ENCODE results near the gene PTPRN. TPM values are rescaled to one million over a fixed set of nuclear protein-coding genes. Genes with fewer than 3 reads are reported as not detected.
"Not testable (repeated sequence)": the region's sequence is repeated elsewhere in the genome, so short reads cannot be mapped to it uniquely, and the experiment has no call there.

Gene PTPRN
- total RNA-seq, 2 experiments from 2014 or later: not detected

DNA sequence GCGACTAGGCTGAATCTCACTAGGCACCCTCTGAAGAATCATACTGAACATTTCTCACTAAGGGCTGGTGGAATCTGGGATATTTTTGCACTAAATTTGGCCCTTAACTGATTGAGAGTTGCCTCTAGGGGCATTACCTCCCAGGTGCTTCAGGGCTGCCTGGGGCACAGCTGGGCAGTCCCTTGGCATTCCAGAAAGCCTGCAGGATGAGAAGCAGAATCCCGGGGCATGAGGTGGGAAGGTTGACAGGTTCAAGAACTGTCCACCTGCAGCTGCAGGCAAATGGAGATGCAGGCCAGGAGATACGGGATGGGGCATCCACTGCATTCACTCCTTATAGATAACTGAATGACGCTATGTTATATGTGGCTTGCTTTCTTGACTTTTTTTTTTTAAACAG lies 15.9 kb upstream of the PTPRN start:
- no peak overlapping the region for H3K4me3 ChIP-seq (ENCODE audit: low read length)
- no peak overlapping the region for H3K27ac ChIP-seq (ENCODE audit: low read depth in 1 of 2, low read length in 2 of 2)
- H3K4me3 Mint-ChIP-seq: no peak overlapping the region
- peaks cover 11% of the 10 kb centered on the region for H3K4me1 Mint-ChIP-seq (ENCODE audit: low read depth)
- no peak overlapping the region for H3K27ac Mint-ChIP-seq
- peaks cover 8 to 10% of the 10 kb centered on the region in 2 experiments for H3K27me3 ChIP-seq (ENCODE audit: control insufficient read depth in 1 of 2, insufficient read depth in 2 of 2, low read length in 2 of 2)
- intact Hi-C loops (cut with DNase I, micrococcal nuclease): no loop called here
- no peaks in the 10 kb centered on the region for H3K36me3 Mint-ChIP-seq (ENCODE audit: low read depth)
- H3K27me3 Mint-ChIP-seq: peaks cover 44% of the 10 kb centered on the region
- DNase-seq (no peak), ATAC-seq (ENCODE audit: poor library complexity) (no peak)
- peaks cover 13% of the 10 kb centered on the region for H3K4me1 ChIP-seq (ENCODE audit: insufficient read depth, low read length)
- TF ChIP-seq, protein P1, sequence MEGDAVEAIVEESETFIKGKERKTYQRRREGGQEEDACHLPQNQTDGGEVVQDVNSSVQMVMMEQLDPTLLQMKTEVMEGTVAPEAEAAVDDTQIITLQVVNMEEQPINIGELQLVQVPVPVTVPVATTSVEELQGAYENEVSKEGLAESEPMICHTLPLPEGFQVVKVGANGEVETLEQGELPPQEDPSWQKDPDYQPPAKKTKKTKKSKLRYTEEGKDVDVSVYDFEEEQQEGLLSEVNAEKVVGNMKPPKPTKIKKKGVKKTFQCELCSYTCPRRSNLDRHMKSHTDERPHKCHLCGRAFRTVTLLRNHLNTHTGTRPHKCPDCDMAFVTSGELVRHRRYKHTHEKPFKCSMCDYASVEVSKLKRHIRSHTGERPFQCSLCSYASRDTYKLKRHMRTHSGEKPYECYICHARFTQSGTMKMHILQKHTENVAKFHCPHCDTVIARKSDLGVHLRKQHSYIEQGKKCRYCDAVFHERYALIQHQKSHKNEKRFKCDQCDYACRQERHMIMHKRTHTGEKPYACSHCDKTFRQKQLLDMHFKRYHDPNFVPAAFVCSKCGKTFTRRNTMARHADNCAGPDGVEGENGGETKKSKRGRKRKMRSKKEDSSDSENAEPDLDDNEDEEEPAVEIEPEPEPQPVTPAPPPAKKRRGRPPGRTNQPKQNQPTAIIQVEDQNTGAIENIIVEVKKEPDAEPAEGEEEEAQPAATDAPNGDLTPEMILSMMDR (IDR thresholded peaks at IDR 0.05): no peak
- POLR2A ChIA-PET: no interaction called here
- no peaks in the 10 kb centered on the region for H3K36me3 ChIP-seq (ENCODE audit: insufficient read depth, low read length)
- H3K9me3 ChIP-seq (ENCODE audit: control insufficient read depth in 1 of 2, insufficient read depth in 1 of 2, low read length in 2 of 2): no peaks in the 10 kb centered on the region
- CTCF ChIA-PET: no interaction called here
- no peaks in the 10 kb centered on the region for H3K9me3 Mint-ChIP-seq

DNA sequence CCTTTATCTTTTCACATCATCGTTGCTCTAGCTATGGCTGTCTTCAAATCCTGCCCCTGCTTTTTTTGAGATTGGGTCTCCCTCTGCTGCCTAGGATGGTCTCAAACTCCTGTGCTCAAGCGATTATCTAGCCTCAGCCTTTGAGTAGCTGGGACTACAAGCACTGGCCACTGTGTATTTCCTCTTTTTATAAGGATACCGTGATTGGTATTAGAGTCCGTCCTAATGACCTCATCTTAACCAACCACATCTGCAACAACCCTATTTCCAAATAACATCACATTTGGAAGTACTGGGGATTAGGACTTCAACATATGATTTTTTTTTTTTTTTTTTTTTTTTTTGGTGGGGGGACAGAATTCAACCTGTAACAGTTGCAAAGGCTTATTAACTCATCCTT lies 14.2 kb upstream of the PTPRN start:
- POLR2A ChIA-PET: no interaction called here

DNA sequence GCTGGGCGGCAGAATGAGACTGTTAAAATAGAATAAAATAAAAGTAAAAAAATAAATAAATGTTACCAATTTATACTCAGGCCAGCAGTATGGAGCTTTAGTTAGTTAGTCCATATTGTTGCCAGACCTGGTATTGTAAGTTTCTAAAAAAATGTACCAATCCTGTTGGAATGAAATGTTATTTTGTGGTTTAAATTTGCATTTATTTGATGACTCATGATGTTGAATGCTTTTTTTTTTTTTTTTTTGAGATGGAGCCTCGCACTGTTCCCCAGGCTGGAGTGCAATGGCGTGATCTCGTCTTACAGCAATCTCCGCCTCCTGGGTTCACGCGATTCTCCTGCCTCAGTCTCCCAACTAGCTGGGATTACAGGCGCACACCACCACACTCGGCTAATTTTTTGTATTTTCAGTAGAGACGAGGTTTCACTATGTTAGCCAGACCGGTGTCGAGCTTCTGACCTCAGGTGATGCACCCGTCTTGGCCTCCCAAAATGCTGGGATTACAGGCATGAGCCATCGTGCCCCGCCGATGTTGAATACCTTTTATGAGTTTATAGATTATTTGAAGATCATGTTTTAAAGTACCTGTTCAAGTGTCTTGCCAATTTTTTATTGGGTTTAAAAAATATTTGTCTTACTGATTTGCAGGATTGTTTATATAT lies 5.7 kb upstream of the PTPRN start:
- ChIA-PET POLR2A (no interaction called here), CTCF (interaction anchor here (1.3 kb wide), 1 partner anchor 20 kb away, joined by 4 read pairs; no protein-coding TSS in a partner anchor)
- Mint-ChIP-seq H3K27ac (no peak overlapping the region), H3K27me3 (peaks cover 28% of the 10 kb centered on the region), H3K4me1 (ENCODE audit: low read depth) (no peaks in the 10 kb centered on the region), H3K9me3 (no peaks in the 10 kb centered on the region), H3K4me3 (no peak overlapping the region), H3K36me3 (ENCODE audit: low read depth) (no peaks in the 10 kb centered on the region)
- H3K4me1 ChIP-seq (ENCODE audit: insufficient read depth, low read length): no peaks in the 10 kb centered on the region
- intact Hi-C loops (cut with DNase I, micrococcal nuclease): no loop called here
- H3K27me3 ChIP-seq (ENCODE audit: control insufficient read depth in 1 of 2, insufficient read depth in 2 of 2, low read length in 2 of 2): peaks cover 8 to 11% of the 10 kb centered on the region in 2 experiments
- no peak overlapping the region for H3K4me3 ChIP-seq (ENCODE audit: low read length)
- DNase-seq (no peak), ATAC-seq (ENCODE audit: poor library complexity) (no peak)
- H3K27ac ChIP-seq (ENCODE audit: low read depth in 1 of 2, low read length in 2 of 2): no peak overlapping the region
- TF ChIP-seq, protein P1 (IDR thresholded peaks at IDR 0.05): no peak
- H3K36me3 ChIP-seq (ENCODE audit: insufficient read depth, low read length): no peaks in the 10 kb centered on the region
- H3K9me3 ChIP-seq (ENCODE audit: control insufficient read depth in 1 of 2, insufficient read depth in 1 of 2, low read length in 2 of 2): peaks cover 0 to 8% of the 10 kb centered on the region in 2 experiments

More for the DNA sequence above, 14.2 kb upstream of the PTPRN start:
- DNase-seq (no peak), ATAC-seq (ENCODE audit: poor library complexity) (no peak)
- no peak overlapping the region for H3K4me3 ChIP-seq (ENCODE audit: low read length)
- CTCF ChIA-PET: no interaction called here
- intact Hi-C loops (cut with DNase I, micrococcal nuclease): no loop called here
- no peak overlapping the region for H3K27ac ChIP-seq (ENCODE audit: low read depth in 1 of 2, low read length in 2 of 2)
- H3K9me3 Mint-ChIP-seq: no peaks in the 10 kb centered on the region
- H3K4me3 Mint-ChIP-seq: no peak overlapping the region
- H3K9me3 ChIP-seq (ENCODE audit: control insufficient read depth in 1 of 2, insufficient read depth in 1 of 2, low read length in 2 of 2): no peaks in the 10 kb centered on the region
- H3K4me1 ChIP-seq (ENCODE audit: insufficient read depth, low read length): peaks cover 14% of the 10 kb centered on the region
- no peaks in the 10 kb centered on the region for H3K36me3 Mint-ChIP-seq (ENCODE audit: low read depth)
- H3K27ac Mint-ChIP-seq: no peak overlapping the region
- peaks cover 27% of the 10 kb centered on the region for H3K27me3 Mint-ChIP-seq
- peaks cover 0 to 6% of the 10 kb centered on the region in 2 experiments for H3K27me3 ChIP-seq (ENCODE audit: control insufficient read depth in 1 of 2, insufficient read depth in 2 of 2, low read length in 2 of 2)
- no peaks in the 10 kb centered on the region for H3K36me3 ChIP-seq (ENCODE audit: insufficient read depth, low read length)
- H3K4me1 Mint-ChIP-seq (ENCODE audit: low read depth): peaks cover 11% of the 10 kb centered on the region
- TF ChIP-seq, protein P1 (IDR thresholded peaks at IDR 0.05): no peak

DNA sequence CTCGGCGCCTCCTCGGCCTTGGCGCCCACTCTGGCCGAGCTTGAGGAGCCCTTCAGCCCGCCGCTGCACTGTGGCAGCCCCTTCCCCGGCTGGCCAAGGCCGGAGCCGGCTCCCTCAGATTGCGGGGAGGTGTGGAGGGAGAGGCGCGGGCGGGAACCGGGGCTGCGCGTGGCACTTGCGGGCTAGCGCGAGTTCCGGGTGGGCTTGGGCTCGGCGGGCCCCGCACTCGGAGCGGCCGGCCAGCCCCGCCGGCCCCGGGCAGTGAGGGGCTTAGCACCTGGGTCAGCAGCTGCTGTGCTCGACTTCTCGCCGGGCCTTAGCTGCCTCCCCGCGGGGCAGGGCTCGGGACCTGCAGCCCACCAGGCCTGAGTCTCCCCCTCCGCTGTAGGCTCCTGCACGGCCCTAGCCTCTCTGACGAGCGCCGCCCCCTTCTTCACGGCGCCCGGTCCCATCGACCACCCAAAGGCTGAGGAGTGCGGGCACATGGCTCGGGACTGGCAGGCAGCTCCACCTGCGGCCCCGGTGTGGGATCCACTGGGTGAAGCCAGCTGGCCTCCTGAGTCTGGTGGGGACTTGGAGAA lies 3.6 kb upstream of the PTPRN start:
- H3K4me1 Mint-ChIP-seq (ENCODE audit: low read depth); H3K27ac ChIP-seq (ENCODE audit: low read depth in 1 of 2, low read length in 2 of 2); POLR2A ChIA-PET: not testable (repeated sequence)

More for the DNA sequence above, 3.6 kb upstream of the PTPRN start:
- H3K36me3 ChIP-seq (ENCODE audit: insufficient read depth, low read length); H3K4me1 ChIP-seq (ENCODE audit: insufficient read depth, low read length); DNase-seq; H3K4me3 ChIP-seq (ENCODE audit: low read length); H3K36me3 Mint-ChIP-seq (ENCODE audit: low read depth); ATAC-seq (ENCODE audit: poor library complexity); H3K9me3 Mint-ChIP-seq; H3K4me3 Mint-ChIP-seq; intact Hi-C loops (cut with DNase I, micrococcal nuclease); H3K27ac Mint-ChIP-seq: not testable (repeated sequence)
- Histone ChIP-seq H3K27me3 (ENCODE audit: control insufficient read depth in 1 of 2, insufficient read depth in 2 of 2, low read length in 2 of 2) (peaks cover 25 to 33% of the 10 kb centered on the region in 2 experiments), H3K9me3 (ENCODE audit: control insufficient read depth in 1 of 2, insufficient read depth in 1 of 2, low read length in 2 of 2) (peaks cover 0 to 23% of the 10 kb centered on the region in 2 experiments)
- CTCF ChIA-PET: interaction anchor here (1.5 kb wide), 1 partner anchor 18 kb away, joined by 3 read pairs; no protein-coding TSS in a partner anchor
- H3K27me3 Mint-ChIP-seq: peaks cover 45% of the 10 kb centered on the region

All from CD4-positive, alpha-beta T cell (primary cell).